Esophagus (tissue), 2 donors: Measurements from ENCODE around the gene MOSPD3. TPM values are rescaled to one million over a fixed set of nuclear protein-coding genes. Genes with fewer than 3 reads are reported as not detected.

Experiments
- H3K27ac ChIP-seq, 2 donors: one replicate each; pipeline ENCODE4 v1.5.1; 2013; ENCODE audit warnings: low read depth in 2 of 2, mild to moderate bottlenecking in 2 of 2, inconsistent platforms in 1 of 2, low read length in 1 of 2, moderate library complexity in 1 of 2
- H3K27me3 ChIP-seq, 2 donors: one replicate each; pipeline ENCODE4 v1.6.1; 2013; ENCODE audit warnings: low read length in 2 of 2, control low read depth in 1 of 2, mild to moderate bottlenecking in 1 of 2; ENCODE audit not compliant: insufficient read depth in 2 of 2, control insufficient read depth in 1 of 2
- H3K36me3 ChIP-seq, 2 donors: one replicate each; pipeline ENCODE4 v1.6.1; 2013; ENCODE audit warnings: low read length in 1 of 2; ENCODE audit not compliant: control insufficient read depth in 2 of 2, insufficient read depth in 2 of 2
- H3K4me1 ChIP-seq, 2 donors: one replicate each; pipeline ENCODE4 v1.6.1; 2013; ENCODE audit warnings: low read length in 1 of 2; ENCODE audit not compliant: control insufficient read depth in 2 of 2, insufficient read depth in 2 of 2
- H3K4me3 ChIP-seq, 2 donors: one replicate each; pipeline ENCODE4 v1.5.1; 2013; ENCODE audit warnings: low read length in 2 of 2, mild to moderate bottlenecking in 2 of 2, low read depth in 1 of 2, moderate library complexity in 1 of 2
- H3K9me3 ChIP-seq, 2 donors: one replicate each; pipeline ENCODE4 v1.6.1; 2013; ENCODE audit warnings: mild to moderate bottlenecking in 2 of 2, low read depth in 1 of 2, low read length in 1 of 2, moderate library complexity in 1 of 2; ENCODE audit not compliant: control insufficient read depth in 2 of 2, insufficient read depth in 1 of 2
- WGBS, 2 donors: extraction: QIAGEN DNeasy Blood & Tissue Kit; methylation state at CpG; one replicate each; pipeline ENCODE4 v1.1.7; 2013; 5-methylcytosine and 5-hydroxymethylcytosine counted together
- polyA plus RNA-seq, 2 donors: library from polyadenylated mRNA; stranded (reverse); fragments of 200-250 nt; gene quantifications; one replicate each; pipeline ENCODE4 v1.2.3, GENCODE V29; 2013
- donor health status: healthy with polysubstance abuse.
- donor health status: Bipolar disorder and iron deficiency.

The MOSPD3 gene
- polyA plus RNA-seq, 2 donors = 15.5 to 18.4 TPM

DNA sequence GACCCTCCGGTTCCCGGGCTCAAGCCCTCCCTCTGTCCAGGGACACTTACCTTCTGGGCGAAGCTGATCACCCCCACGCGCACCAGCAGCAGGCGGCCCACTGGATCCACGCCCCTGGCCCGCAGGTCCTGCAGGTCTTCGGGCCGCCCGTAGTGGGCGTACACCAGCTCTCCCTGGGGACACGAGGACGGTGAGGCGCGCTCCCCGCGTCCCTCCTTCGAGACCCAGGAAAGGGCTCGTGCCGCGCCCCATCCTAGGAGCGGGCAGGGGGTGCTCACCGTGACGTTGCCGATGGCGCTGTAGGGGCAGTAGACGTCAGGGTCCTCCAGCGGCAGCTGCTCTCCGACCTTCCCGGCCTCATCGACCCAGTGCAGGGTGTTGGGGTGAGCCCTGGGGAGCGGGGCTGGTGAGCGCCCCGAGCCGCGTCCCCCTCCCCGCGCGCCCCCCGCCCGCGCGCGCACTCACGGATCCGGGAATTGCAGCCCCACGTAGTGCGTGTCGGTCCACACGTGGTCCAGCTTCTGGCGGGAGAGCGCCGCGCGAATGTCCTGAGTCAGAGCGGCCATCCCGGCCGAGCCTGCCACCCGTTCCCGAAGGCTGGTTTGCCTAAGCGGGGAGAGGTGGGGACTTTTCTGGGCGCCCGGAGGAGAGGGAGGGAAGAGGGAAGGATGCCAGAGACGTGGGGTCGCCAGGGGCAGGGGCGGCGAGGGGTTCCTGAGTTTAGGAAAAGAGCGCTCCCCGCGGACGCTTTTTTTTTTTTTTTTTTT lies 20.8 kb downstream of the MOSPD3 start:
- WGBS, 2 donors = 2 to 5% methylated on average over 64 to 72 of the region's 72 CpGs
- Histone ChIP-seq H3K9me3 (no peaks in the 10 kb centered on the region), H3K4me1 (peaks cover 0 to 6% of the 10 kb centered on the region in 2 donors), H3K36me3 (no peaks in the 10 kb centered on the region), H3K4me3 (peak overlapping the region; percentile 52 to 58), H3K27ac (no peak overlapping the region), H3K27me3 (no peaks in the 10 kb centered on the region)

DNA sequence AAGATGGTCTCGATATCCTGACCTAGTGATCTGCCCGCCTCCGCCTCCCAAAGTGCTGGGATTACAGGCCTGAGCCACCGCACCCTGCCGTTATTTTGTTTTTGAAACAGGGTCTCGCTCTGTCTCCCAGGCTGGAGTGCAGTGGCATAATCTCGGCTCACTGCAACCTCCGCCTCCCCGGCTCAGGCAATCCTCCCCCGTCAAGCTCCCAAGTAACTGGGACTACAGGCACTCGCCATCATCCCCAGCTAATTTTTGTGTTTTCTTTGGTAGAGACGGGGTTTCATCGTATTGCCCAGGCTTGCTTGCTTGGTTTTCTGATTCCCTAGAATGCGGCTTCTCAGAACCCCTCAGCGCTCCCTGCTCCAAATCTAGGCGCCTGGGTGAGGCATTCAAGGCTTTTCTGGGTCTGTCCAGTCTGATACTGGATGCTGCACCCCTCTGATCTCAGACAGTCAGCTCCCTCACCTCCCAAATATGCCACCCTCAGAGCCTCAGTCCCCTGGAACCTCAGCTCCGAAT lies 27.7 kb downstream of the MOSPD3 start:
- Histone ChIP-seq H3K4me3 (no peak overlapping the region), H3K4me1 (peaks cover 0 to 2% of the 10 kb centered on the region in 2 donors), H3K27me3 (no peaks in the 10 kb centered on the region), H3K36me3 (no peaks in the 10 kb centered on the region), H3K27ac (no peak overlapping the region), H3K9me3 (no peaks in the 10 kb centered on the region)
- 85 to 87% methylated on average over 17 of the region's 17 CpGs for WGBS, 2 donors

GRCh38 chr7:100640517-100641440 lies 28.4 kb downstream of the MOSPD3 start:
- WGBS, 2 donors = 72 to 77% methylated on average over 24 of the region's 24 CpGs
- Histone ChIP-seq H3K4me1 (peaks cover 0 to 2% of the 10 kb centered on the region in 2 donors), H3K36me3 (no peaks in the 10 kb centered on the region), H3K27me3 (no peaks in the 10 kb centered on the region), H3K4me3 (no peak overlapping the region), H3K27ac (no peak overlapping the region), H3K9me3 (no peaks in the 10 kb centered on the region)

GRCh38 chr7:100641463-100641859 lies 29.1 kb downstream of the MOSPD3 start, which contains the start of gene TFR2:
TFR2 (minus strand) TSS chr7:100641552; CDS start chr7:100641509, 43 bp downstream.
- Histone ChIP-seq H3K27me3 (no peaks in the 10 kb centered on the region), H3K4me3 (no peak within 1 kb of the TSS), H3K27ac (no peak within 1 kb of the TSS), H3K9me3 (no peaks in the 10 kb centered on the region), H3K4me1 (peaks cover 0 to 2% of the 10 kb centered on the region in 2 donors), H3K36me3 (no peaks in the 10 kb centered on the region)
- 51 to 59% methylated on average over 9 to 10 of the region's 10 CpGs for WGBS, 2 donors

DNA sequence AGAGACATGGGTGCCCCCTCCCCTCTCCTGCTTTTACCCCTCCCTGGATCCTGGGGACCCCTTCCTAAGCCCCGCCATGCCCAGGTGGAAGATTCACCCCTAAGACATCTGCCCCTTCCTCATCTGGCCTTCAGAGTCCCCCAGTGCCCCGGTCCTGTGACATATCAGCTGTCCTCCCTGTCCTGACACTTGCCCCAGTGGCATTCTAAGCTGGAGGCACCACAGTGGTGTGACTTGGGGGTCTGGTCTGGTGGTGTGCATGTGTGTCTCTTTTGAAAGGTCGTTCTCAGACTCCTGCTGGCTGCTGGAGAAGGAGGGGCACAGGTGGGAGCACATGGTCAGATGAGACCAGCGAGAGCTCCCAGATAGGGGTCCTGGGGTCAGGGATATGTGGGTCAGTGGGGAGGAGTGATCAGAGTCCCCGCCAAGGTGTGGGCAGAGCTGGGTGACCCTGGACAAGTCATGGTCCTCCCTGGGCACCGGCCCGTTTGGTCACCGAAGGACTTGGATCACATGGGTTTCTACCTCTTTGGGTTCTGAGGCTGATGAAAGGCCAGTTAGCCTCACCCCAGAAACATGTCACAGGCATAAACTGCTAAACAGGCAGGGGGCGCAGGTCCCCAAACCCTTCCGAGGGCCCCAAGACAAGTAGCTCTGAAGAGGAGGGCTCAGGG lies 29.7 kb downstream of the MOSPD3 start:
- no peak overlapping the region for H3K27ac ChIP-seq
- H3K4me1 ChIP-seq = peaks cover 0 to 2% of the 10 kb centered on the region in 2 donors
- no peaks in the 10 kb centered on the region for H3K27me3 ChIP-seq
- no peaks in the 10 kb centered on the region for H3K9me3 ChIP-seq
- H3K36me3 ChIP-seq = no peaks in the 10 kb centered on the region
- H3K4me3 ChIP-seq = no peak overlapping the region
- WGBS, 2 donors = 80 to 83% methylated on average over 10 of the region's 10 CpGs

GRCh38 chr7:100642534-100642907 lies 30.2 kb downstream of the MOSPD3 start:
- peaks cover 0 to 2% of the 10 kb centered on the region in 2 donors for H3K4me1 ChIP-seq
- H3K9me3 ChIP-seq = no peaks in the 10 kb centered on the region
- no peak overlapping the region for H3K4me3 ChIP-seq
- WGBS, 2 donors = 37 to 58% methylated on average over 11 of the region's 11 CpGs
- H3K36me3 ChIP-seq = no peaks in the 10 kb centered on the region
- H3K27me3 ChIP-seq = no peaks in the 10 kb centered on the region
- no peak overlapping the region for H3K27ac ChIP-seq

- Histone ChIP-seq H3K27ac (no peak overlapping the region), H3K4me3 (no peak overlapping the region), H3K36me3 (no peaks in the 10 kb centered on the region), H3K4me1 (peaks cover 0 to 4% of the 10 kb centered on the region in 2 donors), H3K27me3 (no peaks in the 10 kb centered on the region), H3K9me3 (no peaks in the 10 kb centered on the region)
- WGBS, 2 donors = 74 to 82% methylated on average over 14 to 15 of the region's 15 CpGs
Measured at GRCh38 chr7:100649826-100650565, 37.7 kb downstream of the MOSPD3 start.

DNA sequence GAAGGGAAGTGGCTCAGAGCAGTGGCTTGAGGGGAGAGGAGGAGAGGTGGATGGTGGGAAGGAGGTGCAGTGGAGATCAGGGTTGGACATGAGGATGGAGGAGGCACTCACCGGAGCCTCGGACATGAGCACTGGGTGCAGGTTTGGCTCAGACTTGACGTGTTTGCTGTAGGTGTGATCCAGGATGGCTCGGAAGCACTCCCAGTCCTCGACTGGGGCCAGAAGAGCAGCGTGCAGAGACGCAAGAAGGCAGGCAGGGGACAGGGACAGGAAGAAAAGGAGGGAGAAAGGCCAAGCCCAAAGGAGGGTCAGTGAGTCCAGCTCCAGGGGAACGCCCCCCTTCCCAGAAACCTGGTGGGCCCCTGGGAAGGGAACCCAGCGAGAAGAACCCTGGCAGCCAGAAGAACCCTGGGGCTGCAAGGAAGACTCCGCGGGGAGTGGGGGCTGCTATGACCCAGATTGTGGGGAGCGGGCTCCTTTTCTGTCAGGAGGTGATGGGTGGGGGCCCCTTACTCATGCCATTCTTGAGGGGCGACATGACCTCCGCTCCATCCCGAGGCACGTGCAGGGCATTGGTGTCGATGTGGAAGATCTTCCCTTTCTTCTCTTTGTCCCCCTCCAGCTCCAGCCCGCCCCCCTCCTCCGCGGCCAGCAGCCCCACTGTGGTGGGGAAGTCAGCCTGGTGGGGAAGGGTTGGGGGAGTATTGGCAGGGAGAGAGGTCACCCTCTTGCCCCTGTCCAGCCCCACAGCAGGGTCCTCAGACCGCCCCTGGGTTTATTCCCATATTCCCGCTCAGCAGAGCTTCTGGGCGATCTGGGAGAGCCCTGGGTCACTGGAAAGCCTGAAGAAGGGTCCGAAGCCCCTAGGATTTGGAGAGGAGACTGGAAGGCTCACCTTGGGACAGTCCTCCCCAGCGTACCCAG lies 42.8 kb downstream of the MOSPD3 start:
- WGBS, 2 donors = 54 to 58% methylated on average over 24 to 25 of the region's 25 CpGs
- Histone ChIP-seq H3K27ac (no peak overlapping the region), H3K36me3 (no peaks in the 10 kb centered on the region), H3K4me1 (peaks cover 0 to under 1% of the 10 kb centered on the region in 2 donors), H3K27me3 (no peaks in the 10 kb centered on the region), H3K4me3 (no peak overlapping the region), H3K9me3 (peaks cover 0 to 7% of the 10 kb centered on the region in 2 donors)
